Naive B cell (primary cell): Measurements from ENCODE around the gene TTC9. TPM values are rescaled to one million over a fixed set of nuclear protein-coding genes. Genes with fewer than 3 reads are reported as not detected.

Experiments used
- ATAC-seq, 2 donors: fragments of 150-1000 bp; cut with Tn5 transposase; 2 replicates each; pipeline ENCODE4 v1.10.0; 2021; ENCODE audit warnings: low read depth in 2 of 2, mild to moderate bottlenecking in 2 of 2, moderate library complexity in 2 of 2
- DNase-seq: peaks from one replicate; pipeline ENCODE4 v3.0.0; 2022
- H3K27ac Mint-ChIP-seq, 6 donors: one replicate each; pipeline ENCODE4 v1.8.0; 2020 to 2022; ENCODE audit warnings: mild to moderate bottlenecking in 6 of 6, mixed read lengths in 6 of 6, moderate library complexity in 5 of 6, inconsistent platforms in 2 of 6
- H3K27me3 Mint-ChIP-seq, 3 donors: one replicate each; pipeline ENCODE4 v1.8.0; 2021 to 2022; ENCODE audit warnings: mixed read lengths in 3 of 3, mild to moderate bottlenecking in 1 of 3
- H3K36me3 Mint-ChIP-seq, 2 donors: one replicate each; pipeline ENCODE4 v1.8.0; 2020 to 2022; ENCODE audit warnings: mixed read lengths in 2 of 2, inconsistent platforms in 1 of 2, mild to moderate bottlenecking in 1 of 2
- H3K4me1 Mint-ChIP-seq, 3 donors: one replicate each; pipeline ENCODE4 v1.8.0; 2020 to 2022; ENCODE audit warnings: mixed read lengths in 3 of 3, inconsistent platforms in 1 of 3, mild to moderate bottlenecking in 1 of 3, moderate library complexity in 1 of 3
- H3K4me3 Mint-ChIP-seq, 8 donors: one replicate each; pipeline ENCODE4 v1.8.0; 2020 to 2022; ENCODE audit warnings: mild to moderate bottlenecking in 8 of 8, mixed read lengths in 8 of 8, moderate library complexity in 8 of 8, inconsistent platforms in 2 of 8
- H3K9me3 Mint-ChIP-seq, 7 donors: one replicate each; pipeline ENCODE4 v1.8.0; 2020 to 2022; ENCODE audit warnings: mixed read lengths in 7 of 7, mild to moderate bottlenecking in 5 of 7, inconsistent platforms in 2 of 7, moderate library complexity in 1 of 7
- polyA plus RNA-seq, 6 donors: library from polyadenylated mRNA; unstranded; fragments of 300-500 nt; fragmentation: Illumina TruSeq; gene quantifications; one replicate each; pipeline ENCODE4 v1.2.3, GENCODE V29; 2021; ENCODE audit warnings: low read depth in 6 of 6

Gene TTC9
- polyA plus RNA-seq, 6 donors from 2014 or later = 11.7 to 24.2 (median 18.0) TPM

DNA sequence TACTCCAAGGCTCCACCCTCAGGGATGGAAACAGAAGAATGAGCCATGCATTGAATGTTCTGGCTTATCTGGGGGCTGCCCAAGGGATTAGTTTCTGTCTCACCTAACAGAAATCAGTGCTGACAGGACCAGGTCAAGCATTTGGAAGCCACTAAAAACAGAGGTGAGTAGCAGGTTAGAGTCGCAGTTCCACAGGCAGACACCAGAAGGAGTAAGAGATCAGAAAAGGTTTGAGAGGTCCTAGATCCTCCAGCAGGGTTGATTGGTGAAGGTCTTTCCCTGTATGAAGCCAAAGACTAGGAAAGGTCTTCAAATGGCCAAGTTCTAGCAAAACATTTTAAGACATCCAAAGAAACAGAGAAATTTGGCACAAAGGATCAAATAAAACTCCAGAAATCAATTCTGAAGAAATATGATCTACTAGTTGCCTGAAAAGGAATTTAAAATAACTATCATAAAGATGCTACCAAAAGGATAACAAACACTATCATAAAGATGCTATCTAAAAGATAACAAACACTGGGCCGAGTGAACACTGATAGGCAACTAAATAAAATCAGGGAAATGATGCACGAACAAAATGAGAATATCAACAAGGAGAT is 19.5 kb upstream of the TTC9 start:
- peak; percentile 65 for ATAC-seq
- no peak overlapping the region for H3K4me3 Mint-ChIP-seq

DNA sequence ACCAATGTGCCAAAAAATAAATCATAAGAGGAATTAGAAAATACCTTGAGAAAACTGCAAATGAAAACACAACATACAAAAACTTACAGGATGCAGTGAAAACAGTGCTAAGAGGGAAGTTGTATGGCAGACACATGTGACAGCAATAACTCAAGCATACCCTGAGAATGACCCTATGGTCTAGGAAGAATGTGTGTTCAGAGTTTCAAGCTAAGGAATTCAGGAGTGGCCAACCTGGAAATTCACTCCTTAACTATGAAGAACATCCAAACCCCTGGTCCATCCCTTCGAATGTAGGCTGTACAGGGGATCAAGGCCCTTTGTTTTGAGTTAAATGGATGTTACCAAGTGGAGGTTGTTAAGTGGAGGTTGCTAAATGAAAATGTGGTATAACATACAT is 16.7 kb upstream of the TTC9 start:
- Mint-ChIP-seq H3K27ac (peak overlapping the region in 2 of 6 donors; percentile 13 to 66), H3K4me1 (peaks cover 30 to 43% (median 37%) of the 10 kb centered on the region in 3 donors), H3K27me3 (no peaks in the 10 kb centered on the region), H3K36me3 (peaks cover 39 to 60% of the 10 kb centered on the region in 2 donors), H3K9me3 (peaks cover 6 to 36% (median 25%) of the 10 kb centered on the region in 7 donors), H3K4me3 (peak overlapping the region in 3 of 8 donors; percentile 0 to 75 (median 24))
- no peak for DNase-seq
- no peak for ATAC-seq

More for the DNA sequence above, 19.5 kb upstream of the TTC9 start:
- Mint-ChIP-seq H3K9me3 (peaks cover 6 to 29% (median 21%) of the 10 kb centered on the region in 7 donors), H3K4me1 (peaks cover 35 to 43% (median 37%) of the 10 kb centered on the region in 3 donors), H3K27ac (peak overlapping the region in 1 of 6 donors; percentile 37), H3K27me3 (no peaks in the 10 kb centered on the region), H3K36me3 (peaks cover 35 to 45% of the 10 kb centered on the region in 2 donors)
- DNase-seq = peak; percentile 50

DNA sequence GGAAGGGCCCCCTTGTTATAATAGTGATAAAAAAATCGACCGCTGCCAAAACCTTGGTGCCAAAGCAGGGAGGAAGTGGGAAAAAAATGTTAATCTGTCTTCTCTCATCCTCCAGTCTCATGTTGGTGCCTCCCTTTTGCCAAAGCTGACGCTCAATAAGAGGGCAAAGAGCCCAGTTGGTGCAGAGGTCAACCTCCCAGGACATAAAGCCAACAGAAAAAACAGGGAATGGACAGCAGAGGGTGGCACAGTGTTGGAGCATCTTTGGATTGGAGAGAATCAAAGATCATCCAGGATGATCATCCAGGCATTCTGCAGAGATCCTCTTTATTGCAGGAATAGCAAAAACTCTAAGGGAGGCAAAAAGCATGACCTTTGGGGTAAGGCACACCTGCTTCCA is 9.8 kb upstream of the TTC9 start:
- Mint-ChIP-seq H3K4me1 (peaks cover 12 to 29% (median 19%) of the 10 kb centered on the region in 3 donors), H3K27ac (peak overlapping the region in 1 of 6 donors; percentile 39), H3K4me3 (no peak overlapping the region), H3K36me3 (peaks cover 30 to 33% of the 10 kb centered on the region in 2 donors), H3K27me3 (no peaks in the 10 kb centered on the region), H3K9me3 (peaks cover 4 to 22% (median 13%) of the 10 kb centered on the region in 7 donors)
- ATAC-seq = no peak
- no peak for DNase-seq

DNA sequence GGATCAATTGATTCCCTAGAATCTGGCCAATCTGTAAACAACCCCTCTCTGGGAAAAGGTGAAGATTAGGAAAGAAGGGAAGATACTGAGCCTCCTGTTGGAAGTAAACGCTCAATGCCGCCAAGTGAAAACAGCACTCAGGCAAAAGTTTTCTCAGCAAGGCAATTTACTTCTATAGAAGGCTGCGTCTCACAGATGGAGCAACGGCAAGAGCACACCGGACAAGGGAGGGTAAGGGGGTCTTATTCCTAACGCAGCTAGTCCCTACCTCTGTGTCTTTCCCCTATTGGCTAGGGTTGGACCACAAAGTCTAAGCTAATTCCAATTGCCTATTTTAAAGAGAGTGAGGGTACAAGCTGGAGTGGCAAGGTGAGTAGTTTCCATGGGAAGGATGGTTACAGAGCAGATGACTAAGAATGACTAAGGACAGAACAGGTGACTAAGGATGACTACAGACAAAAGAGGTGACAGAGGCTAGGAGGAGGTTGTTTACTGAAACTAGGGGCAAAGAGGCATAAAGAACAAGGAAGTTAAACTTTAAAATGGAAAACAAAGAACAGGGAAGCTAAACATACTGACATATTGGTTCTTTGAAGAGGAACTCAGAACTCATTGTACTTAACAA is 5.6 kb upstream of the TTC9 start:
- Mint-ChIP-seq H3K4me1 (peaks cover 34 to 59% (median 35%) of the 10 kb centered on the region in 3 donors), H3K27ac (peak overlapping the region; percentile 12 to 85 (median 71)), H3K9me3 (peaks cover 4 to 14% (median 8%) of the 10 kb centered on the region in 7 donors), H3K27me3 (no peaks in the 10 kb centered on the region), H3K4me3 (peak overlapping the region; percentile 2 to 82 (median 50)), H3K36me3 (peaks cover 9 to 26% of the 10 kb centered on the region in 2 donors)
- no peak for DNase-seq
- no peak for ATAC-seq

DNA sequence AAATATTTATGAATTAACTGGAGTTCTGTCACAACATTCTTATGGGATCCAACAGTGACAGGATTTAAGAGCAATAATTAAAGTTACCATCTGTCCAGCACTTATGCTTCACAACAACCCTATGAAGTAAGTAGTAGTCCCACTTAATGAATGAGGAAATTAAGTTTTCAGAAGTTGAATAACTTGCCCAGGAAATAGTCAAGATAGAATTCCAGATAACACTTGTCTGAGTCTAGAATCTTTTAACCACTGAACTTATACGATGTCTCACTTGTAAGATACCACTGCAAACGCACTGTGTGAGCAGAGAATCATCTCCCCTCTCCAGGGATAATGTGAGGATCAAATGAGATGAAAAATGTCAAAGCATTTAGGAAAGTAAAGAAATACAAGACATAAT is 3.3 kb upstream of the TTC9 start:
- Mint-ChIP-seq H3K4me3 (peak overlapping the region in 1 of 8 donors; percentile 69), H3K9me3 (peaks cover 4 to 14% (median 8%) of the 10 kb centered on the region in 7 donors), H3K27me3 (no peaks in the 10 kb centered on the region), H3K36me3 (peaks cover 3 to 17% of the 10 kb centered on the region in 2 donors), H3K27ac (peak overlapping the region in 3 of 6 donors; percentile 8 to 51 (median 32)), H3K4me1 (peaks cover 34 to 65% (median 42%) of the 10 kb centered on the region in 3 donors)
- DNase-seq (no peak), ATAC-seq (no peak)

DNA sequence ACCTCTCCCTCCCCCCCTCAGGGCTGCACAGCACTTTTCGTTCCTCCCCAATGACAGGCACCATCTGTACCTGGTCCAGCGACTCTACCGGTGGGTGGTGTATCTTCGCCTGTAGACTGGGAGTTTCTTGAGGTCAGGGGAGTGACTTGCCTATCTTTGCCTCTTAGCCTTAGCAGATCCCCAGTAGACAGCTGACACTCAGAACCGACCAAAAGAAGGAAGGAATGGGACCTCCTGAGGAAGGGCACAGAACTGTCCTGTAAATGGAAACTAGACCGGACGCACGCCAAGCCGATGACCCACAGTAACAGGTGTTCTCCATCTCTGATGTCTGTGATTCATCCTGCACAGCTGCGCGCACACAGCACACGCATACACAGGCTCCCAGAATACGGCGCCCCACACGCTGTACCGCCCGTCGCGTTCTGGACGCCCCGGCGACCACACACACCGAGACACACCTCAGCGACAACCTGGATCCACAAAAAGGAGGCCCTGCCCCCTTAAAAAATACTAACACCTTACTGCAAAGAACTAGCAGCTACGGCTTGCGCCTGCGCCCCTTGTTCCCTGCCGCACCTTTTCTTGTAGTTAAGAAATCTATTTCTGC is 673 bp upstream of the TTC9 start:
- H3K27ac Mint-ChIP-seq = peak overlapping the region; percentile 59 to 98 (median 96)
- peaks cover 44 to 80% (median 60%) of the 10 kb centered on the region in 3 donors for H3K4me1 Mint-ChIP-seq
- peak; percentile 71 for DNase-seq
- ATAC-seq = peak; percentile 65 to 69
- H3K36me3 Mint-ChIP-seq = peaks cover 2 to 4% of the 10 kb centered on the region in 2 donors
- peaks cover 0 to 6% (median 3%) of the 10 kb centered on the region in 7 donors for H3K9me3 Mint-ChIP-seq
- H3K4me3 Mint-ChIP-seq = peak overlapping the region; percentile 73 to 99 (median 98)
- no peaks in the 10 kb centered on the region for H3K27me3 Mint-ChIP-seq

DNA sequence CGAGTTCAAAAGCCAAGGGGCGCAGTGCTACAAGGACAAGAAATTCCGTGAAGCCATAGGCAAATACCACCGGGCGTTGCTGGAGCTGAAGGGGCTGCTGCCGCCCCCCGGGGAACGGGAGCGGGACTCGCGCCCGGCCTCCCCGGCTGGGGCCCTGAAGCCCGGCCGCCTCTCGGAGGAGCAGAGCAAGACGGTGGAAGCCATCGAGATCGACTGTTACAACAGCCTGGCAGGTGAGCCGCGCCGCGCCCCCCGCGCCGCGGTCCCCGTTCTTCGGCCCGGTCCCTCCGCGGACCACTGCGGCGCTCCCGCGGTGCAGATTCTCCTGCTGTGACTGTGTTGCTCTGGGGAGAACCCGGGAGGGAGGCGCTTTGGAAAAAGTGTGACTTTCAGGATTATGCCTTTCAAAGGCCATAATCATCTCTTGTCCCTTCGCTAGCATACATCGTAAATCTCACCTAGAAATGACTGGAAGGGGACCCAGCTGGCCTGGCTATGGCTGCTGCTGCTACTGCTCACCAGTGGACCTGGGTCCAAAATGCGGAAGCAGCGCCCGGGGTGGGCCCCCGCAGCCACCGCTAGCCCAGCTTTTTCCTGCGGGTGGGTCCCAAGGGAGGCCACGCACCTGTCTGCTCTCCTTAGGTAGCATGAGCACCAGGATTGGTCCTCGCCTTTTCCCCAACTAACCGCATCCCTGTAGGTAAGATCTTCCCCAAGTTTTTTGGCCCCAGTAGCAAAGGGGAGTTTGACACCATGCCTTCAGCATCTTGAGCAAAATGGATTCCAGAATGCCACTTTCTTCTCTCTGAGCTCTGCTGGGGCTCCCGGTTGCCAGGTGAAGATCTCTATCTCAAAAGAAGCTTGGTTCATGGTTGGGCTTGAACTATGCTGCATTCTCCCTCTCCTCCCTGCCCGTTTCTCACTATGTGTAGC is 853 bp downstream of the TTC9 start:
- peaks cover 0 to 4% of the 10 kb centered on the region in 2 donors for H3K36me3 Mint-ChIP-seq
- H3K27ac Mint-ChIP-seq = peak overlapping the region; percentile 80 to 96 (median 90)
- DNase-seq (peak; percentile 70), ATAC-seq (peak; percentile 32 to 36)
- H3K9me3 Mint-ChIP-seq = no peaks in the 10 kb centered on the region
- no peaks in the 10 kb centered on the region for H3K27me3 Mint-ChIP-seq
- H3K4me1 Mint-ChIP-seq = peaks cover 42 to 77% (median 58%) of the 10 kb centered on the region in 3 donors
- peak overlapping the region; percentile 73 to 99 (median 96) for H3K4me3 Mint-ChIP-seq

DNA sequence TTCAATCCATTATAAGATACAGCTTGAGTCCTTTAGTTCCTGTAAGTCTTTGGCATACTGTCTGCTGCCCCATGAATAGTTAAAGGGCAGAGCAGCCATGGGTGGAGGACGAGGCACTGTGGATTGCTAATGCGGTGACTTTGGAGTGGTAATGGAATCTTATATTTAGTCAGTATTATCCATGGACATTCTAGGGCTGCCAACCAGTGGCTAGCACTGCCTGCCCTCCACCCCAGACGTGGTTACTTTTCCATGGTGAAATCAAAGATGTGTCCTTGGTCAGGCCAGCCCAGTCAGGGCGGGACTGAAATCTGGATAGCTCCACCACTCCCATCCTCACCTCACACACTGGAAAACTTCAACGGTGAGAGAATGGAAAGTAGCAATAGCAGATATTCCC is 2.3 kb downstream of the TTC9 start:
- ATAC-seq (no peak), DNase-seq (no peak)
- Mint-ChIP-seq H3K9me3 (peaks cover 0 to 2% (median 0%) of the 10 kb centered on the region in 7 donors), H3K4me3 (peak overlapping the region; percentile 73 to 99 (median 96)), H3K27me3 (no peaks in the 10 kb centered on the region), H3K27ac (peak overlapping the region; percentile 80 to 96 (median 90)), H3K36me3 (peaks cover 0 to 4% of the 10 kb centered on the region in 2 donors), H3K4me1 (peaks cover 45 to 80% (median 64%) of the 10 kb centered on the region in 3 donors)

DNA sequence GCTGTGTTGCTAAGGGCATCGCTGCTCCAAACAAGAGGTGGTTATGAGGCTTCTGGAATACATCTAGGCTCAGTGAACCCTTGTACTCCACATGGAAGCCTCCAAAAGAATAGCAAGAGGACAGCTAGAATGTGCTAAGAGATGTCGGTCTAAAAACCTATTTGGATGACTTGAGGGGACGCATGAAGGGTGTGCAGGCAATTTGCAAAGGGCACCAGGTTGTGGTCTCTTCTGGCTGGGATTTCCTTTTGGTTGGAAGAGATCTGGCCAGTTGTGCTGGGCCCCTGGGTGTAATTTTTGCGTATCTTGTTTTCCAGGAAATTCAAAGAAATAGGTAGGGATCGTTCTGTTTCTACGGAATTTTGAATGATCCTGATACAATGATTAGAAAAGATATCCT is 4.2 kb downstream of the TTC9 start:
- Mint-ChIP-seq H3K4me3 (peak overlapping the region in 7 of 8 donors; percentile 26 to 99 (median 82)), H3K36me3 (peaks cover 4 to 5% of the 10 kb centered on the region in 2 donors), H3K4me1 (peaks cover 54 to 76% (median 70%) of the 10 kb centered on the region in 3 donors), H3K27me3 (no peaks in the 10 kb centered on the region), H3K27ac (peak overlapping the region; percentile 4 to 91 (median 45)), H3K9me3 (peaks cover 0 to 2% (median 0%) of the 10 kb centered on the region in 7 donors)
- no peak for ATAC-seq
- no peak for DNase-seq

DNA sequence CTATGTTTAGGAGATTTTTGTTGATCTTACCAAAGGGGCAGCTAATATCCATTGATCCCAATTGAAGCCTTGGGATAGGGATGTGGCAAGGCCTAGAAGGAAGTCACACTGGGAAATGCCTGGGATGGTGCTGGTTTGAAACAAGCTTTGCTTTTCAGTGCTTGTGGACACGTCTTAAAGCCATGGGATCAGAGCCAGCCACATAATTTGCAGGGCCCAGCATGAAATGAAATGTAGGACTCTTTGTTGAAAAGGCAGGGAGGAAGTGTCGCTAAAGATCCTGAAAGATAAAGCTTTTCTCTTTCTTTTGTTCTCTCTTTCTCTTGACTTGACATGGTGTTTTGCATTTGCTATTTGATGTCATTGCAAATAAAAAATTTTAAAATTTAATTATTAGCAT is 5.0 kb downstream of the TTC9 start:
- Mint-ChIP-seq H3K36me3 (peaks cover 4 to 5% of the 10 kb centered on the region in 2 donors), H3K27ac (peak overlapping the region in 5 of 6 donors; percentile 4 to 91 (median 74)), H3K4me1 (peaks cover 56 to 80% (median 66%) of the 10 kb centered on the region in 3 donors), H3K4me3 (peak overlapping the region in 7 of 8 donors; percentile 33 to 99 (median 77)), H3K27me3 (no peaks in the 10 kb centered on the region), H3K9me3 (peaks cover 0 to 2% (median 0%) of the 10 kb centered on the region in 7 donors)
- ATAC-seq (no peak), DNase-seq (no peak)

DNA sequence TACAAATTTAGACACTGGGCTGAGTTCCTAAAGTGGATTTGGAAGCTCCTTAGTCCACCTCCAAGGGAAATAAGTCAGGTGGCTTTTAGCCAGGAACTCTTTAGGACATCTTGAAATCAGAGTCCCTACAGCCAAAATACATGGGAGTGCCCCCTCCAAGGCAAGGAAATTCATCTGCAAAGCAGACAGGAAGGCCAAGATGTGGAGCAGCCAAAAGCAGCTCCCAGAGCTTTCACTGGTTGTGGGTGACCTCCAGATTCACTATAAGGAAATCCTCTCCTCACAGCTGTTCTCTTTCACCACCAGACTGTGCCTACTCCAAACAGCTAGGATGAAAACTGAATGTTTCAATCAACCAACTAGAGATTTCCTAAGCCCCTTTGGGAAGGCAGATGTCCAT is 6.6 kb downstream of the TTC9 start:
- Mint-ChIP-seq H3K27ac (peak overlapping the region in 3 of 6 donors; percentile 8 to 44 (median 41)), H3K4me3 (peak overlapping the region in 1 of 8 donors; percentile 34), H3K4me1 (peaks cover 60 to 89% (median 72%) of the 10 kb centered on the region in 3 donors), H3K27me3 (no peaks in the 10 kb centered on the region), H3K36me3 (peaks cover 4 to 5% of the 10 kb centered on the region in 2 donors), H3K9me3 (peaks cover 0 to 2% (median 0%) of the 10 kb centered on the region in 7 donors)
- ATAC-seq (no peak), DNase-seq (no peak)

DNA sequence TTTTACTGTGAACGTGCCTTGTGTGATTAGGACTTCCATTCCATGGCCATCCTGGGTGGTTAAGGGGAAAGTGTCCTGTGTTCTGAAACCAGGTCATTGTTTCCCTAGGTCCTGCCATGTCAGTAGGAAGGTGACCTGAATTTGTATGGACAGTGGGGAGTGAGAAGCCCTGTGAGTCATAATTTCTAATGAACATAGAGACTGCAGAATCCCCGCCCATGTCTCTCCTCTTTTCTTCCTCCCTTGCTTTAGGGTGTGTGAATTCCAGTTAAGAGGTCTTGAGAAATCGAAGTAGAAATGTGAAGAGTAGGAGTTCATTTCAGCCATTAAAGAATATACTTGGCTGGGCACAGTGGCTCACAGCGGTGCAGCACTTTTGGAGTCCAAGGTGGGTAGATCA is 8.1 kb downstream of the TTC9 start:
- H3K36me3 Mint-ChIP-seq = peaks cover 4 to 5% of the 10 kb centered on the region in 2 donors
- H3K9me3 Mint-ChIP-seq = peaks cover 0 to 2% (median 0%) of the 10 kb centered on the region in 7 donors
- H3K27me3 Mint-ChIP-seq = no peaks in the 10 kb centered on the region
- DNase-seq = no peak
- ATAC-seq = no peak
- peak overlapping the region in 5 of 6 donors; percentile 39 to 89 (median 67) for H3K27ac Mint-ChIP-seq
- H3K4me3 Mint-ChIP-seq = no peak overlapping the region
- peaks cover 62 to 89% (median 70%) of the 10 kb centered on the region in 3 donors for H3K4me1 Mint-ChIP-seq
